Dermis lymphatic vessel endothelial cell (primary cell): ENCODE data around the gene GAGE10. TPM values are rescaled to one million over a fixed set of nuclear protein-coding genes. Genes with fewer than 3 reads are reported as not detected.

Experiments
- total RNA-seq: library from RNA; depleted of rRNA; stranded (reverse); fragments of >200 nt; gene quantifications from 2 replicates; pipeline ENCODE4 v1.2.1, GENCODE V29; 2014

GAGE10 gene
- not detected in 2 replicates for total RNA-seq

GRCh38 chrX:49303346-49303745 lies at the start of gene GAGE10:
TSS of gene GAGE10 (plus strand) at chrX:49303646. CDS start at chrX:49304860, 1,214 bp downstream.

GRCh38 chrX:49264460-49264859 lies 39.0 kb upstream of the GAGE10 start, which contains the start of gene FOXP3:
TSS of gene FOXP3 (minus strand) at chrX:49264710. CDS start at chrX:49258505, 6,205 bp downstream.

GRCh38 chrX:49269767-49270248 lies 33.6 kb upstream of the GAGE10 start, which contains the start of gene PPP1R3F:
TSS of gene PPP1R3F (plus strand) at chrX:49269793. CDS start at chrX:49269870, 77 bp downstream.

GRCh38 chrX:49321737-49322136 lies 18.3 kb downstream of the GAGE10 start, which contains the start of gene GAGE12J:
TSS of gene GAGE12J (plus strand) at chrX:49322037. CDS start at chrX:49323194, 1,157 bp downstream.

GRCh38 chrX:49331282-49331681 lies 27.8 kb downstream of the GAGE10 start, which contains the start of gene GAGE13:
TSS of gene GAGE13 (plus strand) at chrX:49331582. CDS start at chrX:49332738, 1,156 bp downstream.

Other genes with a start within 250 kb of the GAGE10 start
- 0.52 and 0.54 TPM in 2 replicates for gene CCDC120, start 244.6 kb upstream of the GAGE10 start, total RNA-seq
- gene PRAF2, start 229.6 kb upstream of the GAGE10 start, total RNA-seq, result 3.2 and 3.5 TPM in 2 replicates
- gene WDR45, start 223.8 kb upstream of the GAGE10 start, total RNA-seq, result 15.4 and 22.4 TPM in 2 replicates
- 19.0 TPM in 2 replicates for gene GPKOW, start 179.9 kb upstream of the GAGE10 start, total RNA-seq
- 0.43 and 0.76 TPM in 2 replicates for gene MAGIX, start 140.9 kb upstream of the GAGE10 start, total RNA-seq
- 7.8 TPM in 2 replicates for gene PLP2, start 131.7 kb upstream of the GAGE10 start, total RNA-seq
- gene PRICKLE3, start 117.3 kb upstream of the GAGE10 start, total RNA-seq, result 2.9 and 3.6 TPM in 2 replicates
- 0.17 and 0.22 TPM in 2 replicates for gene SYP, start 103.5 kb upstream of the GAGE10 start, total RNA-seq
- gene CACNA1F, start 70.3 kb upstream of the GAGE10 start, total RNA-seq, result under 0.01 TPM in 2 replicates
- 6.3 and 7.6 TPM in 2 replicates for gene CCDC22, start 68.2 kb upstream of the GAGE10 start, total RNA-seq
- under 0.01 TPM in 1 of 2 replicates, not detected in the other for gene FOXP3, start 38.9 kb upstream of the GAGE10 start, total RNA-seq
- 1.6 and 1.7 TPM in 2 replicates for gene PPP1R3F, start 33.9 kb upstream of the GAGE10 start, total RNA-seq
- not detected in 2 replicates for gene GAGE12J, start 18.4 kb downstream of the GAGE10 start, total RNA-seq
- not detected in 2 replicates for gene GAGE13, start 27.9 kb downstream of the GAGE10 start, total RNA-seq
- not detected in 2 replicates for gene GAGE12C, start 228.5 kb downstream of the GAGE10 start, total RNA-seq
- gene GAGE12D, start 238.1 kb downstream of the GAGE10 start, total RNA-seq, result not detected in 2 replicates
- not detected in 2 replicates for gene GAGE12E, start 247.6 kb downstream of the GAGE10 start, total RNA-seq